GM21528 (cell line): ENCODE results near the gene TEX36.
"Not testable (repeated sequence)": the region's sequence is repeated elsewhere in the genome, so short reads cannot be mapped to it uniquely, and the experiment has no call there.

Source experiments
- ATAC-seq: cut with Tn5 transposase; IDR thresholded peaks from one replicate; pipeline ENCODE4 v1.9.1; 2021; ENCODE audit warnings: mild to moderate bottlenecking, moderate library complexity; ENCODE audit not compliant: unreplicated experiment, low FRiP score

TEX36 gene

GRCh38 chr10:125683063-125683462, at the start of gene TEX36:
TEX36 (minus strand) TSS chr10:125683163; CDS start chr10:125682989, 174 bp downstream.
- ATAC-seq, result no peak

- ATAC-seq, result no peak
Observed at GRCh38 chr10:125727436-125727835, 44.5 kb upstream of the TEX36 start.

- no peak for ATAC-seq
Observed at GRCh38 chr10:125726914-125727313, 44.0 kb upstream of the TEX36 start.

GRCh38 chr10:125722811-125723210, 39.8 kb upstream of the TEX36 start:
- ATAC-seq, result no peak

- ATAC-seq, result peak; percentile 46
Observed at GRCh38 chr10:125721035-125721434, 38.1 kb upstream of the TEX36 start.

- peak; percentile 6 for ATAC-seq
Observed at GRCh38 chr10:125720002-125720382, 37.0 kb upstream of the TEX36 start.

GRCh38 chr10:125719173-125720001, 36.4 kb upstream of the TEX36 start, which contains the start of gene EDRF1:
EDRF1 (plus strand) TSS chr10:125719709; CDS start chr10:125719808, 99 bp downstream.
- peak; percentile 94 for ATAC-seq

- ATAC-seq, result not testable (repeated sequence)
Observed at GRCh38 chr10:125714728-125715127, 31.8 kb upstream of the TEX36 start.

- ATAC-seq, result no peak
Observed at GRCh38 chr10:125711110-125711750, 28.3 kb upstream of the TEX36 start.

GRCh38 chr10:125709553-125710474, 26.9 kb upstream of the TEX36 start:
- ATAC-seq, result no peak

GRCh38 chr10:125708971-125709503, 26.1 kb upstream of the TEX36 start:
- ATAC-seq, result no peak

- ATAC-seq, result no peak
Observed at GRCh38 chr10:125707541-125708468, 24.8 kb upstream of the TEX36 start.

GRCh38 chr10:125700355-125700911, 17.5 kb upstream of the TEX36 start:
- ATAC-seq, result no peak

- ATAC-seq, result no peak
Observed at GRCh38 chr10:125699562-125700143, 16.7 kb upstream of the TEX36 start.

- ATAC-seq, result no peak
Observed at GRCh38 chr10:125698481-125698998, 15.6 kb upstream of the TEX36 start.

- not testable (repeated sequence) for ATAC-seq
Observed at GRCh38 chr10:125696884-125697283, 13.9 kb upstream of the TEX36 start.

- ATAC-seq, result no peak
Observed at GRCh38 chr10:125694883-125695282, 11.9 kb upstream of the TEX36 start.

GRCh38 chr10:125693524-125693847, 10.5 kb upstream of the TEX36 start:
- no peak for ATAC-seq
